Heart left ventricle (tissue), 16 donors: ENCODE results near the gene SLC13A3. TPM values are rescaled to one million over a fixed set of nuclear protein-coding genes. Genes with fewer than 3 reads are reported as not detected.
A peak's percentile ranks its signal among the peaks of the same experiment; 100 is the strongest.

Experiments used
- ATAC-seq, 4 donors: fragments of 200-7000 bp; cut with Tn5 transposase; one replicate each; pipeline ENCODE4 v1.9.1; 2020 to 2022; ENCODE audit warnings: moderate library complexity in 4 of 4, mild to moderate bottlenecking in 3 of 4, moderate number of reproducible peaks in 1 of 4
- DNase-seq, 5 donors: peaks; one replicate each; pipeline ENCODE4 v3.0.0-alpha.2; 2020
- H3K27ac ChIP-seq, 12 donors: fragments of 200-600 bp; sonication (generic) in 4 of 12; one replicate each; pipeline versions ENCODE4 v1.5.0 to v1.8.0; 2016 to 2022; ENCODE audit warnings: mild to moderate bottlenecking in 2 of 12
- H3K27me3 ChIP-seq, 9 donors: fragments of 200-600 bp; sonication (generic) in 2 of 9; one replicate each; pipeline versions ENCODE4 v1.5.1 to v1.8.0; 2016 to 2022; ENCODE audit warnings: mild to moderate bottlenecking in 3 of 9
- H3K36me3 ChIP-seq, 9 donors: fragments of 200-600 bp; sonication (generic) in 2 of 9; one replicate each; pipeline versions ENCODE4 v1.5.0 to v1.8.0; 2018 to 2022; ENCODE audit warnings: mild to moderate bottlenecking in 2 of 9
- H3K4me1 ChIP-seq, 12 donors: fragments of 200-600 bp; sonication (generic) in 4 of 12; one replicate each; pipeline versions ENCODE4 v1.5.0 to v1.8.0; 2016 to 2022; ENCODE audit warnings: mild to moderate bottlenecking in 3 of 12
- H3K4me3 ChIP-seq, 12 donors: fragments of 200-600 bp; sonication (generic) in 4 of 12; one replicate each; pipeline versions ENCODE4 v1.5.0 to v1.8.0; 2017 to 2022; ENCODE audit warnings: mild to moderate bottlenecking in 9 of 12, moderate library complexity in 4 of 12
- H3K9me3 ChIP-seq, 12 donors: fragments of 200-600 bp; sonication (generic) in 4 of 12; one replicate each; pipeline versions ENCODE4 v1.5.0 to v1.8.0; 2016 to 2022; ENCODE audit warnings: mild to moderate bottlenecking in 1 of 12
- CTCF ChIP-seq, 12 donors: fragments of 200-600 bp; sonication (generic) in 4 of 12; IDR thresholded peaks; one replicate each; pipeline versions ENCODE4 v1.5.0 to v1.8.0; 2018 to 2022; ENCODE audit warnings: antibody characterized with exemption in 12 of 12, mild to moderate bottlenecking in 5 of 12
- POLR2A ChIP-seq, 2 donors: fragments of 450-650 bp; IDR thresholded peaks; one replicate each; pipeline ENCODE4 v1.6.1; 2017; ENCODE audit warnings: antibody characterized with exemption in 2 of 2, mild to moderate bottlenecking in 2 of 2, moderate library complexity in 2 of 2
- WGBS, 4 donors: extraction: QIAGEN DNeasy Blood & Tissue Kit in 2 of 4; methylation state at CpG; one replicate each; pipeline versions ENCODE4 v1.1.5 to v1.1.7; 2013 to 2018; 5-methylcytosine and 5-hydroxymethylcytosine counted together
- intact Hi-C, 10 donors: fragments of 100-400 bp; cut with DNase I; formaldehyde crosslinking; loops; one replicate each; pipeline versions ENCODE4 v1.11.1 to v1.14.2; 2022
- polyA plus RNA-seq, 2 donors: library from polyadenylated mRNA; stranded (reverse); fragments of 200-250 nt; gene quantifications; one replicate each; pipeline ENCODE4 v1.2.3, GENCODE V29; 2013
- total RNA-seq, 9 donors: library from RNA; depleted of rRNA in 2 of 9; stranded (reverse); fragments of >200 nt in 2 of 9; fragmentation: NEBNext Ultra II Directional in 3 of 9; extraction: Animal tissue kit (Norgen Biotek cat#: 25700) in 3 of 9; gene quantifications; one replicate each; pipeline versions ENCODE4 v1.1.0 to v1.2.4, GENCODE V29; 2016 to 2023
- donor health status: ischemic (EF 13 %, LVEDD 7.1; RV severe dilation, severe dysfunction).
- donor health status: healthy with polysubstance abuse.
- donor health status: DM: no; HTN: yes; CAD: no.
- donor health status: DM: no; HTN: no; CAD: no.
- donor health status: ischemic (EF 25% LVEDD 6.9; RV normal size, moderate dysfunction).
- donor health status: ischemic (EF 25% LVEDD 5.7; RV mildly dilated, moderate dysfunction).
- donor health status: healthy.
- donor health status: DM: yes; HTN: yes; CAD: no.
- donor health status: ischemic (EF 35%, LVEDD 5.7; RV mildly dilated, moderate dysfunction).
- donor health status: nonischemic (EF 11% LVEDD 7.7; RV severe dilation, severe dysfunction).
- donor health status: DM: yes; HTN: yes; CAD: no.
- donor health status: PGD.
- donor health status: ischemic (EF 29% LVEDD 5.4; RV normal size, mild dysfunction).
- donor health status: nonischemic (EF 23%, LVEDD 6.1; RV moderate dilation, normal function).

The SLC13A3 gene
- total and polyA plus RNA-seq, 11 donors: 0.13 to 2.6 (median 0.54) TPM

DNA sequence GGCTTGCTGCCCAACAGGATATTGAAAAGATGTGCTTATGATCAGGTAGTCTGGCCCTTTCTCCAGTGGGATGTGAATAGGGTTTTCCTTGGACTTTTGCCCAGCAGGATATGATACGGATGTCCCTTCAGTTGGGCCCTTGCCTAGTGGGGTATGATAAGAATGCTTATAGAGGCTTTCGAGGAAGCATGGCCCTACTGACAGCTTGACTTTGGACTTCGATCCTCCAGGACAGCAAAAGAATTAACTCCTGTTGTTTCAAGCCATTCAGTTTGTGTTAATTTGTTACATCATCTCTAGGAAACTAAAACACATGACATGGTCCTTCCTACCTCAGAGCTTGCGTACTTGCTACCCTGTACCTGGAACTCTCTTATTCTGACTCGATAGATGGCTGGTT lies 128.2 kb downstream of the SLC13A3 start:
- ATAC-seq (no peak), DNase-seq (no peak)
- Histone ChIP-seq H3K9me3 (no peaks in the 10 kb centered on the region), H3K27me3 (peaks cover 0 to 24% (median 0%) of the 10 kb centered on the region in 9 donors), H3K4me3 (no peak overlapping the region), H3K36me3 (no peaks in the 10 kb centered on the region), H3K27ac (no peak overlapping the region), H3K4me1 (no peaks in the 10 kb centered on the region)
- 46 to 58% (median 48%) methylated on average over 5 of the region's 5 CpGs for WGBS, 4 donors
- intact Hi-C loops: loop anchor here in 4 of 10 donors (2.0 to 5.0 kb wide), 2 partner anchors 158 to 159 kb away; no protein-coding TSS in a partner anchor
- TF ChIP-seq CTCF (IDR thresholded peaks at IDR 0.05) (no peak), POLR2A (IDR thresholded peaks at IDR 0.05) (no peak)

DNA sequence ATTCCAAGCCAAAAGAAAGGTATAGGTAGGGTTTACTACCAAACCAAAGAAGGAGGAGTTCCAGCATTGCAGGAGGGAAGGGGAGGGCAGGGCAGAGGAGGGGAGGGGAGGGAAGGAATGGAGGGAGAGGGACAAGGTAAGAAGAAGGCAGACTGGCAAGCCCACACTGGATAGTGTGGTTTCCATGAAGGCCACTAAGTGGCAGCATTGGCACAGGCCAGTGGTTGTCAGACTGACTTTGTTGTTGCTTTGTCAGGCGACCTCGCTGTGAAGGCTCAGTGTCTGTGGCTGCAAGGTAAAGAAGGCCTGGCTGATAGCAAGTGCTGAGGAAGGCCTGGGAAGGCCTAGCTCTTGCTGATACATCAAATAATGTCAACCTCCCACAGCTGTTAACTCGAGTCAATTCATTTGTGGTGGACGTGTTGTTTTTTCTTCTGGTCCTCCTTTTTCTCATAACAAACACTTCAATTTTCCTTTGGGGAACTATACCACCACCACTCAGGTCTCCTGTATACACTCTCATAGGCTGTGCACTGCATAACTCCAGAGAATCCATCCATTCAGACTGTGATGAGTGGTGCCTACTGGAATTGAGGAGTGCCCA lies 130.2 kb downstream of the SLC13A3 start:
- peaks cover 0 to 29% (median 0%) of the 10 kb centered on the region in 9 donors for H3K27me3 ChIP-seq
- H3K4me1 ChIP-seq: no peaks in the 10 kb centered on the region
- ATAC-seq: peak in 2 of 4 donors; percentile 62 to 80
- no peak overlapping the region for H3K4me3 ChIP-seq
- intact Hi-C loops: loop anchor here in 6 of 10 donors (1.0 to 5.0 kb wide), 3 partner anchors 160 to 161 kb away; no protein-coding TSS in a partner anchor
- H3K27ac ChIP-seq: no peak overlapping the region
- peak in 2 of 5 donors; percentile 19 to 39 for DNase-seq
- TF ChIP-seq CTCF (IDR thresholded peaks at IDR 0.05): peak; percentile 31 to 64 (median 50)
- TF ChIP-seq POLR2A (IDR thresholded peaks at IDR 0.05): no peak
- no peaks in the 10 kb centered on the region for H3K36me3 ChIP-seq
- no peaks in the 10 kb centered on the region for H3K9me3 ChIP-seq
- WGBS, 4 donors: 27 to 37% (median 32%) methylated on average over 4 of the region's 4 CpGs

GRCh38 chr20:46520540-46520939 lies 130.7 kb downstream of the SLC13A3 start:
- intact Hi-C loops: loop anchor here in 4 of 10 donors (2.0 to 5.0 kb wide), 2 partner anchors 160 to 162 kb away; no protein-coding TSS in a partner anchor
- H3K27me3 ChIP-seq: peaks cover 0 to 29% (median 0%) of the 10 kb centered on the region in 9 donors
- H3K9me3 ChIP-seq: no peaks in the 10 kb centered on the region
- H3K4me1 ChIP-seq: no peaks in the 10 kb centered on the region
- ATAC-seq (no peak), DNase-seq (no peak)
- H3K4me3 ChIP-seq: no peak overlapping the region
- no peak overlapping the region for H3K27ac ChIP-seq
- no peak for TF ChIP-seq POLR2A (IDR thresholded peaks at IDR 0.05)
- TF ChIP-seq CTCF (IDR thresholded peaks at IDR 0.05): no peak
- 76 to 86% (median 84%) methylated on average over 4 of the region's 4 CpGs for WGBS, 4 donors
- no peaks in the 10 kb centered on the region for H3K36me3 ChIP-seq

DNA sequence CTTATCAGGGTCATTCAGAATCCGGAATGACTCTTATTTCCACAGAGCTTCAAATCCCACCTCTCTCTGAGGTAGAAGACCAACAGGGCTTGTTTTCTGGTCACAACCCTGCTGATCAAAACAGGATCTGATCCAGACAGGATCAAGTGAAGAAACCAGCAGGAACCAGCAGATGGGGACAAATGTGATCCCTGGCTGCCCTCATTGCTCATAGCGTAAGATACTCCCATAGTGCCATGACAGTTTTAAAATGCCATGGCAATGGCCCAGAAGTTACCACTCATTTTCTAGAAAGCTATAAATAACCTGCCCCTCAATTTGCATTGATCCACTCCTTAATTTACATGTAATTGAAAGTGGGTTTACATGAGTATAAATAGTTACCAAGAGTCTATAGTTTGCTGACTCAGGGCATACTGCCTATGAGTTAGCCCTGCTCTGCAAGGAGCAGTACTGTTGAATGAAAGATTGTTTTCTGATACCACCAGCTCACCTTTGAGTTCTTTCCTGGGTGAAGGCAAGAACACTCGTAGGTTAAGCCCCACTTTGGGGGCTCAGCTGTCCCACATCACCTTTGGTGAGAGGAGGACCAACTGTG lies 131.7 kb downstream of the SLC13A3 start:
- DNase-seq (no peak), ATAC-seq (no peak)
- Histone ChIP-seq H3K36me3 (no peaks in the 10 kb centered on the region), H3K4me1 (no peaks in the 10 kb centered on the region), H3K9me3 (no peaks in the 10 kb centered on the region), H3K4me3 (no peak overlapping the region), H3K27me3 (peaks cover 0 to 28% (median 0%) of the 10 kb centered on the region in 9 donors), H3K27ac (no peak overlapping the region)
- intact Hi-C loops: loop anchor here in 4 of 10 donors (2.0 to 5.0 kb wide), 2 partner anchors 161 to 163 kb away; no protein-coding TSS in a partner anchor
- TF ChIP-seq POLR2A (IDR thresholded peaks at IDR 0.05) (no peak), CTCF (IDR thresholded peaks at IDR 0.05) (no peak)
- WGBS, 4 donors: 62 to 72% (median 68%) methylated on average over 3 of the region's 3 CpGs
